Keratinocyte (primary cell): ENCODE measurements around the gene SLC27A4.

Experiments used
- CTCF ChIP-seq, 3 experiments: IDR thresholded peaks in 1 of 3; conservative IDR thresholded peaks in 1 of 3; optimal IDR thresholded peaks in 1 of 3; 2 replicates in 2 of 3; 3 replicates in 1 of 3; pipeline versions ENCODE3 to v1.5.1; 2011; ENCODE audit warnings: low read length in 3 of 3, mild to moderate bottlenecking in 3 of 3, moderate library complexity in 2 of 3, control low read depth in 1 of 3, inconsistent platforms in 1 of 3; ENCODE audit not compliant: insufficient read depth in 2 of 3; ENCODE audit errors: extremely low read depth in 1 of 3
- EZH2 ChIP-seq: IDR thresholded peaks from one replicate; pipeline ENCODE4 v1.6.1; 2012; ENCODE audit warnings: inconsistent platforms, mild to moderate bottlenecking, low read length, moderate library complexity

- TF ChIP-seq CTCF (optimal IDR thresholded peaks at IDR 0.05 in 1 of 3, IDR thresholded peaks at IDR 0.05 in 1 of 3, conservative IDR thresholded peaks at IDR 0.05 in 1 of 3; ENCODE audit: extremely low read depth in 1 of 3, insufficient read depth in 2 of 3, low read length in 3 of 3) (no peak), EZH2 (no peak)
Measured at GRCh38 chr9:128322404-128323211, 17.7 kb upstream of the SLC27A4 start, which contains the start of the genes COQ4 and TRUB2.
